Endothelial cell of umbilical vein (primary cell): Measurements from ENCODE around the gene AKT1. TPM values are rescaled to one million over a fixed set of nuclear protein-coding genes. Genes with fewer than 3 reads are reported as not detected.
A peak's percentile ranks its signal among the peaks of the same experiment; 100 is the strongest.

ENCODE experiments used
- BruUV-seq: library from RNA; stranded (reverse); fragments of 400-500 nt; replicated peaks from 2 replicates; lab custom pipeline; 2021; lab: Mats Ljungman, UMichigan
- CTCF ChIA-PET: fragments of 300-600, 350-600 bp; sonication (Branson Sonifier 250); formaldehyde crosslinking; loops from one replicate; lab custom pipeline; 2021; ENCODE audit warnings: antibody characterized with exemption, inconsistent platforms; lab: Charles Lee
- POLR2A ChIA-PET: fragments of 300-600, 350-600 bp; sonication (Branson Sonifier 250); formaldehyde crosslinking; loops from one replicate; lab custom pipeline; 2021; ENCODE audit warnings: antibody characterized with exemption, inconsistent platforms; lab: Charles Lee
- DNase-seq: peaks from one replicate; pipeline ENCODE4 v3.0.0-alpha.2; 2011; ENCODE audit warnings: low read depth, low spot score
- FAIRE-seq: peaks from 2 replicates; lab custom pipeline; 2011; peaks lifted over from hg19 to GRCh38; lab: Jason Lieb, UNC
- H2AFZ ChIP-seq: 2 replicates; pipeline ENCODE4 v1.6.0; 2012; ENCODE audit warnings: low read depth, low read length, control low read depth, inconsistent platforms
- H3K27ac ChIP-seq: 2 replicates; pipeline ENCODE4 v1.5.1; 2011; ENCODE audit warnings: low read depth, mild to moderate bottlenecking, control low read depth, low read length, moderate library complexity; ENCODE audit not compliant: insufficient read depth
- H3K27me3 ChIP-seq, 2 experiments: 2 replicates each; pipeline versions ENCODE4 v1.6.0 to v1.6.1; 2011; ENCODE audit warnings: low read length in 2 of 2, mixed read lengths in 1 of 2; ENCODE audit not compliant: control insufficient read depth in 2 of 2, insufficient read depth in 2 of 2
- H3K36me3 ChIP-seq, 2 experiments: 2 replicates in 1 of 2; 3 replicates in 1 of 2; pipeline ENCODE4 v1.5.1; 2011; ENCODE audit warnings: low read length in 2 of 2, mild to moderate bottlenecking in 1 of 2, moderate library complexity in 1 of 2; ENCODE audit not compliant: control insufficient read depth in 2 of 2, insufficient read depth in 2 of 2; ENCODE audit errors: extremely low read depth in 1 of 2
- H3K4me1 ChIP-seq: 3 replicates; pipeline ENCODE4 v1.5.1; 2011; ENCODE audit warnings: mild to moderate bottlenecking, low read length; ENCODE audit not compliant: control insufficient read depth, insufficient read depth; ENCODE audit errors: extremely low read depth
- H3K4me2 ChIP-seq: 2 replicates; pipeline ENCODE4 v1.6.1; 2011; ENCODE audit warnings: low read length, control low read depth, mixed read lengths; ENCODE audit not compliant: insufficient read depth
- H3K4me3 ChIP-seq, 3 experiments: fragments of 200-600 bp in 1 of 3; sonication (generic), shearing (Covaris generic) in 1 of 3; replicated peaks in 1 of 3; 2 replicates each; pipeline ENCODE4 v1.5.1; 2011 to 2016; ENCODE audit warnings: control low read depth in 3 of 3, low read length in 3 of 3, mild to moderate bottlenecking in 2 of 3, inconsistent platforms in 1 of 3, low read depth in 1 of 3, moderate library complexity in 1 of 3; ENCODE audit not compliant: insufficient read depth in 1 of 3
- H3K79me2 ChIP-seq: 2 replicates; pipeline ENCODE4 v1.6.0; 2012; ENCODE audit warnings: low read length, inconsistent platforms; ENCODE audit not compliant: control insufficient read depth, insufficient read depth
- H3K9ac ChIP-seq: replicated peaks from 2 replicates; pipeline ENCODE3; 2011; ENCODE audit warnings: low read length, control low read depth; ENCODE audit not compliant: insufficient read depth; ENCODE audit errors: extremely low read depth
- H3K9me1 ChIP-seq: replicated peaks from 3 replicates; pipeline ENCODE4 v1.6.0; 2011; ENCODE audit warnings: mild to moderate bottlenecking, low read length; ENCODE audit not compliant: control insufficient read depth, insufficient read depth; ENCODE audit errors: extremely low read depth
- H3K9me3 ChIP-seq: replicated peaks from 2 replicates; pipeline ENCODE4 v1.5.1; 2012; ENCODE audit warnings: low read length, inconsistent platforms; ENCODE audit not compliant: control insufficient read depth, insufficient read depth
- H4K20me1 ChIP-seq: replicated peaks from 2 replicates; pipeline ENCODE3; 2011; ENCODE audit warnings: mild to moderate bottlenecking, low read length; ENCODE audit not compliant: control insufficient read depth, insufficient read depth; ENCODE audit errors: extremely low read depth
- EZH2 ChIP-seq: IDR thresholded peaks from 2 replicates; pipeline ENCODE4 v1.6.1; 2012; ENCODE audit warnings: borderline replicate concordance, low read depth, mild to moderate bottlenecking, moderate library complexity, low read length, inconsistent platforms; ENCODE audit not compliant: severe bottlenecking
- FOS ChIP-seq: IDR thresholded peaks from 2 replicates; pipeline ENCODE4 v1.6.1; 2011; ENCODE audit warnings: mild to moderate bottlenecking, low read length, moderate library complexity, borderline replicate concordance; ENCODE audit not compliant: insufficient read depth
- JUN ChIP-seq: IDR thresholded peaks from 2 replicates; pipeline ENCODE4 v1.6.1; 2011; ENCODE audit warnings: borderline replicate concordance, low read depth; ENCODE audit not compliant: insufficient read length, insufficient read depth
- MYC ChIP-seq: IDR thresholded peaks from one replicate; pipeline ENCODE4 v1.6.1; 2011; ENCODE audit warnings: mild to moderate bottlenecking, low read depth, low read length
- POLR2A ChIP-seq: IDR thresholded peaks from 2 replicates; pipeline ENCODE4 v1.6.1; 2012; ENCODE audit warnings: low read depth, mild to moderate bottlenecking, control low read depth, low read length
- POLR2AphosphoS5 ChIP-seq: IDR thresholded peaks from 2 replicates; pipeline ENCODE4 v1.6.1; 2012; ENCODE audit warnings: low read depth, mild to moderate bottlenecking, control low read depth, low read length, moderate library complexity; ENCODE audit not compliant: insufficient read depth
- dilution Hi-C: fragments of 300-500 bp; cut with MboI; formaldehyde crosslinking; loops from one replicate; pipeline ENCODE4 v1.15.0; 2019; ENCODE audit warnings: low sequenced_read_pairs; ENCODE audit not compliant: extremely low pct_ligation_motif_present
- intact Hi-C: fragments of 100-400 bp; cut with micrococcal nuclease; formaldehyde crosslinking; loops from one replicate; pipeline ENCODE4 v1.10.0; 2022
- polyA plus RNA-seq, 4 experiments: library from polyadenylated mRNA; depleted of rRNA in 3 of 4; stranded (reverse) in 3 of 4; unstranded in 1 of 4; fragments of >200 nt; gene quantifications; 2 replicates each; pipeline versions ENCODE4 v1.2.1 to v1.2.3, GENCODE V29; 2011 to 2012; ENCODE audit warnings: missing spikeins in 1 of 4
- total RNA-seq: library from RNA; stranded (reverse); gene quantifications from 2 replicates; pipeline ENCODE4 v1.2.3, GENCODE V29; 2021
- TF ChIP-seq, protein P1 (sequence below), 2 donors: IDR thresholded peaks; 1 replicate in 1 of 2; 2 replicates in 1 of 2; pipeline ENCODE4 v1.5.1; 2011; ENCODE audit warnings: low read length in 2 of 2, mild to moderate bottlenecking in 2 of 2, moderate library complexity in 2 of 2, control low read depth in 1 of 2, inconsistent platforms in 1 of 2, low read depth in 1 of 2; ENCODE audit not compliant: insufficient read depth in 1 of 2; ENCODE audit errors: extremely low read depth in 1 of 2

AKT1 gene
- total and polyA plus RNA-seq, 2 donors (not counting 3 experiments of a cell fraction or from before 2014, with no cell fraction given), result 177 to 191 TPM

DNA sequence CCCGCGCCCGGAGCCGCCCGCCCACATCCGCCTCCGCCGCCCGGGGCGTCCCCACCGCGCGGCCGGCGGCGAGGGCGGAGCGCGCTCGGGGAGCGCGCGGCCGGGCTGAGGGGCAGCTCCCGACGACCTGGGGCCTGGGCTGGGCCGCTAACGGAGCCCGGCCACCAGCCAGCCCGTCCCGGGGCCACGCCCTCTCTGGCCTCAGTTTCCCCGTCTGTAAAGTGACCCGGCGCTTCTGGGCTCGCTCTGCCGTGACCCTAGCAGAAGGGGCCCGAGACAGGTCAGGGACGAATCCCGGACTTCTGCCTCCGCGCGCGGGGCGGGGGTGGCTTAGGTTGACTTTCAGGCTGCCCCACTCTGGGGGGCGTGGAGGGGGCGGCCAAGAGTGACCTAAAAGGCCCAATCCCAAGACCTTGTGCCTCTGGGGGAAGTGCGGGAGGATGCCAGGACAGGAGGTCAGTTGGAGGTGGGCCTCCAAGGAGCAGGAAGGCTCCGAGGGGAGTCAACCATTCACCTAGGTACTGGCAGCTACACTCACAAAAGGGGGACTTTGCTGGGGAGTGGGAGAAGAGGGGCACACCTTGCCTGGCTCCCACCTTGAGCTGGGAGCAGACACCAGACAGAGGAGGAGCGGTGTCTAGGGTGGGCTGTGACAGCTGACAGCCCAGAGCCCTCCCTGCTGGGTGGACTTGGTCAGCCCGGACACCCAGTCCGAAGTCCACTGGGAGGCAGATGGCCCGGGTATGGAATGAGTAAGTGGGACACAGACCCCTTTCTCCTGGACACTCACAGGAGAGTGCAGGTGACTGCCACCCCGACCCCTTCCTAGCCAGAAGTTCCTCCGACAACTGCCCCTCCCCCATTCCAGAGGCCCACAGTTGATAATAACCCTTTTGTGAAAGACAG, 486 bp upstream of the AKT1 start:
- Histone ChIP-seq H3K27me3 (no peaks in the 10 kb centered on the region), H3K9me3 (no peaks in the 10 kb centered on the region), H3K9ac (no peak overlapping the region), H2AFZ (peak overlapping the region; percentile 60), H4K20me1 (no peaks in the 10 kb centered on the region), H3K4me3 (peak overlapping the region in 1 of 3 experiments; percentile 38), H3K79me2 (peaks cover 39% of the 10 kb centered on the region), H3K4me1 (peaks cover 10% of the 10 kb centered on the region), H3K9me1 (no peaks in the 10 kb centered on the region), H3K27ac (no peak overlapping the region), H3K4me2 (no peak overlapping the region), H3K36me3 (peaks cover 2 to 9% of the 10 kb centered on the region in 2 experiments)
- no TSS peak for BruUV-seq
- intact Hi-C loops (loop anchor here (2.0 kb wide), 2 partner anchors 27 to 31 kb away; no protein-coding TSS in a partner anchor), dilution Hi-C loops (no loop called here)
- ChIA-PET CTCF (interaction anchor here (1.2 kb wide), 1 partner anchor 30 kb away, joined by 3 read pairs; no protein-coding TSS in a partner anchor), POLR2A (no interaction called here)
- no peak for FAIRE-seq
- TF ChIP-seq, protein P1, sequence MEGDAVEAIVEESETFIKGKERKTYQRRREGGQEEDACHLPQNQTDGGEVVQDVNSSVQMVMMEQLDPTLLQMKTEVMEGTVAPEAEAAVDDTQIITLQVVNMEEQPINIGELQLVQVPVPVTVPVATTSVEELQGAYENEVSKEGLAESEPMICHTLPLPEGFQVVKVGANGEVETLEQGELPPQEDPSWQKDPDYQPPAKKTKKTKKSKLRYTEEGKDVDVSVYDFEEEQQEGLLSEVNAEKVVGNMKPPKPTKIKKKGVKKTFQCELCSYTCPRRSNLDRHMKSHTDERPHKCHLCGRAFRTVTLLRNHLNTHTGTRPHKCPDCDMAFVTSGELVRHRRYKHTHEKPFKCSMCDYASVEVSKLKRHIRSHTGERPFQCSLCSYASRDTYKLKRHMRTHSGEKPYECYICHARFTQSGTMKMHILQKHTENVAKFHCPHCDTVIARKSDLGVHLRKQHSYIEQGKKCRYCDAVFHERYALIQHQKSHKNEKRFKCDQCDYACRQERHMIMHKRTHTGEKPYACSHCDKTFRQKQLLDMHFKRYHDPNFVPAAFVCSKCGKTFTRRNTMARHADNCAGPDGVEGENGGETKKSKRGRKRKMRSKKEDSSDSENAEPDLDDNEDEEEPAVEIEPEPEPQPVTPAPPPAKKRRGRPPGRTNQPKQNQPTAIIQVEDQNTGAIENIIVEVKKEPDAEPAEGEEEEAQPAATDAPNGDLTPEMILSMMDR (IDR thresholded peaks at IDR 0.05; ENCODE audit: extremely low read depth in 1 of 2, insufficient read depth in 1 of 2, low read depth in 1 of 2, low read length in 2 of 2), result no peak
- TF ChIP-seq FOS, result no peak
- no peak for TF ChIP-seq JUN
- no peak for TF ChIP-seq MYC
- no peak for TF ChIP-seq EZH2
- TF ChIP-seq POLR2AphosphoS5, result peak; percentile 50
- TF ChIP-seq POLR2A, result peak; percentile 45
- DNase-seq, result no peak
